ENCODE measurements around the gene PLPPR1. TPM values are rescaled to one million over a fixed set of nuclear protein-coding genes. Genes with fewer than 3 reads are reported as not detected.

Gene PLPPR1
- total RNA-seq, result not detected

GRCh38 chr9:101028346-101029314 is at the start of gene PLPPR1:
Gene PLPPR1, plus strand, starts transcription at chr9:101028727.
- DNase-seq (ENCODE audit: low spot score), result no peak
- ATAC-seq (ENCODE audit: low FRiP score), result peak; percentile 82
- TF ChIP-seq CTCF (IDR thresholded peaks at IDR 0.05), result no peak

GRCh38 chr9:100989731-100990130 is 38.8 kb upstream of the PLPPR1 start:
- DNase-seq (ENCODE audit: low spot score), result no peak
- no peak for ATAC-seq (ENCODE audit: low FRiP score)
- TF ChIP-seq CTCF (IDR thresholded peaks at IDR 0.05), result no peak

GRCh38 chr9:100990605-100991381 is 37.7 kb upstream of the PLPPR1 start:
- TF ChIP-seq CTCF (IDR thresholded peaks at IDR 0.05), result no peak
- no peak for DNase-seq (ENCODE audit: low spot score)
- ATAC-seq (ENCODE audit: low FRiP score), result no peak

- ATAC-seq (ENCODE audit: low FRiP score) (no peak), DNase-seq (ENCODE audit: low spot score) (no peak)
- TF ChIP-seq CTCF (IDR thresholded peaks at IDR 0.05), result no peak
Measured at GRCh38 chr9:100992632-100993031, 35.9 kb upstream of the PLPPR1 start.

- no peak for ATAC-seq (ENCODE audit: low FRiP score)
- TF ChIP-seq CTCF (IDR thresholded peaks at IDR 0.05), result no peak
- no peak for DNase-seq (ENCODE audit: low spot score)
Measured at GRCh38 chr9:100999906-101000544, 28.5 kb upstream of the PLPPR1 start.

- TF ChIP-seq CTCF (IDR thresholded peaks at IDR 0.05), result no peak
- DNase-seq (ENCODE audit: low spot score) (no peak), ATAC-seq (ENCODE audit: low FRiP score) (no peak)
Measured at GRCh38 chr9:101005246-101005645, 23.3 kb upstream of the PLPPR1 start.
